SH-SY5Y (cell line): ENCODE measurements around the gene DNAH9.

ENCODE experiments used
- GATA2 ChIP-seq: IDR thresholded peaks from 2 replicates; pipeline ENCODE4 v1.6.1; 2011; ENCODE audit warnings: mild to moderate bottlenecking, low read depth, low read length
- GATA3 ChIP-seq: IDR thresholded peaks from 2 replicates; pipeline ENCODE4 v1.6.1; 2011; ENCODE audit warnings: low read depth, mild to moderate bottlenecking, low read length, moderate library complexity

DNA sequence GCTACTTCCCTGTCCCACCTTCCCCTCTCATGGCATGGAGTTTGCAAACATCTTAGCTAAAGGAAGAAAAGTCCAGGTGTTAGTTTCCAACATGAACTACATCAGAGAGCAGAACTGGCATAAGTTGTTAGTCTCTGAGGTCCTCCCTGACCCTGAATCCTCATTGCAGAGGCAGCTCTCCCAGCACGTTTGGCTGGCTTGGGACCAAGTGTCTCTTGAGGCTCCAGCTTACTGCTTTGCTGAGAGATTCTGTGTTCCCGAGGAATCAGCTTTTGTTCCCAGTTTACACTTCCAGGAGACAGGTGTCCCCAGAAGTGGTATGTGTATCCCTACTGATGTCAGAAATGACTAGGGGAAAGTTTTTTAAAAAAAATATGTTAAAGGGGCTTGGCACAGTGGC is 14.7 kb downstream of the DNAH9 start:
- TF ChIP-seq GATA2 (no peak), GATA3 (no peak)
